HG03175 (cell line): ENCODE measurements around the gene GNB5.
"Not testable (repeated sequence)": the region's sequence is repeated elsewhere in the genome, so short reads cannot be mapped to it uniquely, and the experiment has no call there.

Source experiments
- ATAC-seq: cut with Tn5 transposase; IDR thresholded peaks from one replicate; pipeline ENCODE4 v1.9.1; 2021; ENCODE audit warnings: mild to moderate bottlenecking, moderate library complexity; ENCODE audit not compliant: unreplicated experiment

Gene GNB5

DNA sequence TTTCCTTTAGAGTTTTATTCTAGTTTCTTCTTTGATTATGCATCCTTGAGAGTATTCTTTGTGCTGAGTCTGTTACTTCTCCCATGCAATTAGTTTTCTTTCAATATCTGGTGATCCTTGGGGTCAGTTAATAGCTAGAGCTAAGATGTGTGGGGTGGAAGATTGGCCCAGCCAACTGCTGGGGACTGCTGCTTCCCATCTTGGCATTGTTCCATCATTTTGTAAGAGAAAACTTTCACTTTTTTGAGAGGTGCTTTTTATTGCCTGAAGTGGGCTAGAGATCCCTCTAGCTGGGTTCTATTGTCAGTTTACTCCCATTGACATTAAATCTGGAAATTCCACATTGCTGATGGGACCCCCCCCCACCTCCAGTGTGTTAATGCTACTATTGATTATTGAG lies 94.0 kb downstream of the GNB5 start:
- no peak for ATAC-seq

DNA sequence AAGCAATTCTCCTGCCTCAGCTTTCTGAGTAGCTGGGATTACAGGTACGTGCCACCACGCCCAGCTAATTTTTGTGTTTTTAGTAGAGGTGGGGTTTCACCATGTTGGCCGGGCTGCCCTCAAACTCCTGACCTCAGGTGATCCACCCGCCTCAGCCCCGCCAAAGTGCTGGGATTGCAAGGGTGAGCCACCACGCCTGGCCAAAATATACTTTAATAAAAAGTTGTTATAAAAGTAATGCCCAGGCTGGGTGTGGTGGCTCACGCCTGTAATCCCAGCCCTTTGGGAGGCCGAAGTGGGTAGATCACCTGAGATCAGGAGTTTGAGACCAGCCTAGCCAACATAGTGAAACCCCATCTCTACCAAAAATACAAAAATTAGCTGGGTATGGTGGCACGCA lies 94.7 kb downstream of the GNB5 start:
- ATAC-seq, result not testable (repeated sequence)

DNA sequence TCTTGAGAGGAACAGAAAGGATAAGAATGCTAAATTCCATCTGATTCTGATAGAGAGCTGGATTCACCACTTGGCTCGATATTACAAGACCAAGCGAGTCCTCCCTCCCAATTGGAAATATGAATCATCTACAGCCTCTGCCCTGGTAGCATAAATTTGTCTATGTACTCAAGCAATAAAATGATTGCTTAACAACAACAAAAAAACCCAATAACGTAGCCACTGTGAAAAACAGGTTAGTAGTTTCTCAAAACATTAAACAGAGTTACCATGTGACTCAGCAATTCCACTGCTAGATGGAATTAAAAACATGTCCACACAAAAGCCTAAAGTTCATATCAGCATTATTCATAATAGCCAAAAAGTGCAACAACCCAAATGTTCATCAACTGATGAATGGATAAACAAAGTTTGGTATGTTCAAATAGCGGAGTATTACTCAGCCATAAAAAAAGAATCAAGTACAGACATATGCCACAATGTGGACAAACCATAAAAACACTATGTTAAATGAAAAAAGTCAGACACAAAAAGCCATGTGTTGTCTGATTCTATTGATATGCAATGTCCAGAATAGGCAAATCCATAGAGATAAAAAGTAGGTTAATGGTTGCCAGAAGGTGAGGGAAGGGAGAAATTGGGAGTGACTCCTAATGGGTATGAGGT lies 95.5 kb downstream of the GNB5 start:
- ATAC-seq, result no peak

DNA sequence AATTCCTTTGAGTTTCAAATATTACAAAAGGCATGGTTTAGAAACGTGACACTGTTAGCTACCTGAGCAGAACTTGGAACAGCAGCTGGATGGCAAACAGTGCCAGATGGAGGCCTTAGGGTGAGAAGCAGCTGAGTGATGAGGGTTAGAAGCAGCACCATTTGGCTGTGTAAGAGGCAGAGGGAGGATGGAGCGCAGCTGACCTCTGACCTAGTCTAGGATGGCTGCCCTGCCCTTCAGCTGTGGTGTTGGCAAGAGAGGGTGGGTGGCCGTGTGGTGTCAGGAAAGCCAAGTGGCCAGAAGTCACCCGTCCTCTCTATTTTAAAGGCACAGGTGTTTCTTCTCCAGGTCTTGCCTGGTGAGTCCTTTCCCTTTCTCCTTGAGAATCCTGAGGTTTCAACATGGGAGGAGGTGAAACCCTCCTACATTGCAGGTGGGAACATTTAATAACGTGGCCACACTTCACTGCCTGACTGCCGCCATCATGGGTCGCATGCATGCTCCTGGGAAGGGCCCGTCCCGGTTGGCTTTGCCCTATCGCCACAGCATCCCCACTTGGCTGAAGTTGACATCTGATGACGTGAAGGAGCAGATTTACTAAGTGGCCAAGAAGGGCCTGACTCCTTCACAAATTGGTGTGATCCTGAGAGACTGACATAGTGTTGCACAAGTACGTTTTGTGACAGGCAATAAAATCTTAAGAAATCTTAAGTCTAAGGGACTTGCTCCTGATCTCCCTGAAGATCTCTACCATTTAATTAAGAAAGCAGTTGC lies 96.2 kb downstream of the GNB5 start:
- ATAC-seq, result no peak

DNA sequence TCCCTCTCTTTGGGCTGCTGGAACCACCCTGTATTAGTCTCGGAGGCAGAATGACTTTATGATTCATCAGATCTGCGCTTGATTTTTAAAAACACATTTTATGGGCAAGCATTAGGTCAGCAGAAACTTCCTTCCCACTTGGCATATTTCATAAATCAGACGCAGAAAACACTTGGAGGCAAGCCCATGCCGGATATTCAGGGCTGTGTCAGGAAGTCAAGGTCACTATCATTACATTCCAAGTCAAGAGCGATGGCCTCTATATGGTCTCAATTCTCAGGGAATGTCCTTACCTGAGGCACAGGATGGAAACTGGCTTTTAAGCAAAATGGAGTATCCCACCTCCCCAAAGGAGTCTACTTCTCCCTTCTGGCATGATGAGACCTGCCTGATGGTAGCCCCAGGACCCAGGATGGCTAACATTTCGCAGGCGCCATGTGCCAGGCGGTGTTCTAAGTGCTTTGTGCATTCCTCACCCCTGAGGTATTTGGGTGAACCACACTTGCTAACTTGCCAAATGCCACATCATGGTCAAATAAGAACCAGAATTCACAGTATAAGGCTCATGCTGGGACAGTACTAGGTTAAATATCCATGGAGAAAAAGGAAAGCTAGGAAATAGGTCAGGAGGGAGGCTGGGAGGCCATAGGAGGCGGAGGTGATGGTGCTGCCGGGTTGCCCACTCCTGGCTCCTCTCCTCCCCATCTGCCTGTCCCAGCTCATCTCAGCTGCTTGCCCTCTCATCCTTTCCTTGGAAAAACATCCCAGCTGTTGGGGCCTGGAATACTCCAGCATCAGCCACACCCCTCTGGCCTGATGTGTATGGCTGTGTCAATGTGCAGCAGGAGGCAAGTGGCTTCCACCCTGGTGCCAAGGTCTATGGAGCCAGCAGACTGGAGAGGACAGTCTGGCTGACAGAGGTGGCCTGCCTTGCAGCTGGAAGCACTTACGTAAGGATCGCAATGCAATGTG lies 97.4 kb downstream of the GNB5 start:
- no peak for ATAC-seq

DNA sequence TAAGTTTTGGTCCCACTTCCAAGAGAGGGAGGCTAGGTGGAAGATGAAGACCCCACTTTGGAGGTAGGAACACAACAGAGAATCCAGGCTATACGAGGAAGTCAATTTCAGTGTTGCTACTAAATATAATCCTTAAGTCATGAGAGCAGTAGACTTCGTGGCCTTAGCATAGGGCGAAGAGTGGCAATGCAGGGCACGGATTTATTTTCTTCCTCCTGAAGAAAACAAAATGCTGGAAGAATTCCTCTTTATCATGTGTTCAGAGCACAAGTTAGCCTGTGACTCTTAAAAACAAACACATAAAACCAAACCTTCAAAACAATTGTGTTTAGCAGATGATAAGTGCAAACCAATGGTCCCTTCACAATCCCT lies 98.0 kb downstream of the GNB5 start:
- ATAC-seq, result no peak

DNA sequence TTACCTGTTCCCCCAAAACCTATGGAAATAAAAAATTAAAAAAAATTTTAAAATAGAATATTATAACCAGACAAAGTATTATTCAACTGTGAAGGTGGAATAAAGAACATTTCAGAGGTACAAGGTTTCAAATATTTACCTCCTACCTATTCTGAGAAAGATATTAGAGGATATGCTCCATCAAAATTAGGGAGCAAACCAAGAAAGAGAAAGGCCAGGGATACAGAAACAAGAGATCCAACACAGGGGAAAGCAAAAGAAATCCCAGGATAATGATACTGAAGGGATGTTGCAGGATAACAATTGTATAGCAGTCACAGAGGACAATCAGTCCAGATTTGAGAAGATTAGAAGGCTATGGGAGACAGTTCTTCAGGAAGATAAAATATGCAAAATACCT lies 101.0 kb downstream of the GNB5 start:
- ATAC-seq, result no peak

DNA sequence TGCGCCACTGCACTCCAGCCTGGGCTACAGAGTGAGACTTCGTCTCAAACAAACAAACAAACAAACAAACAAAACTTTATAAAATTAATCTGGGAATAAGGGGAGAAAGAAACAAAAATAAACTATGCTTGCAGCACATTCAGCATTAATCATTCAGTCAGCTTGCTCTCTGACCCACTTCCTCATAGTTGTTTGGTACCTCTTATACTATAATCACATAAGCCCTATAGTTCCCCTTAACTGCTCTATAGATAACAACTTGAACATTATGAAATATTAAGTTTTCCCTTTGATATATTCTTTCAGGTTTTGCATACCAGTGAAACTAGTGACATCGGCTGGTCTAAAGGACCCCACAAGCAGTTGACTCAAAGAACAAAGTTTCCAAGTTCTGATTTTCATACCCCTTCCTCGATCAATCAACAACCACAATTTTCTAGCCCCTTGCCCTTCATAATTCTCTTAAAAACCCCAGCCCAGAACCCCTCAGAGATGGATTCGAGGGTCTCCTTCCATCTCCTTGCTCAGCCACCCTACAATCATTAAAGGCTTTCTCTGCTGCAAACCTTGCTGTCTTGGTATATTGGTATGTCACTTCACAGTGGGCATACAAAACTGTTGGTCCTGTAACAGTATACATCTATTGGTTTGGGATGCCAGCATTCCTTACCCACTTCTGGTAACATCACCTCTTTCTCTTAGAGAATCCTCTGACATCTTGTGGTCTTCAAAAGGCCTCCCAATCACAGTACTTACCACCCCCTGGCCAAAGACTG lies 105.0 kb downstream of the GNB5 start:
- ATAC-seq, result no peak

DNA sequence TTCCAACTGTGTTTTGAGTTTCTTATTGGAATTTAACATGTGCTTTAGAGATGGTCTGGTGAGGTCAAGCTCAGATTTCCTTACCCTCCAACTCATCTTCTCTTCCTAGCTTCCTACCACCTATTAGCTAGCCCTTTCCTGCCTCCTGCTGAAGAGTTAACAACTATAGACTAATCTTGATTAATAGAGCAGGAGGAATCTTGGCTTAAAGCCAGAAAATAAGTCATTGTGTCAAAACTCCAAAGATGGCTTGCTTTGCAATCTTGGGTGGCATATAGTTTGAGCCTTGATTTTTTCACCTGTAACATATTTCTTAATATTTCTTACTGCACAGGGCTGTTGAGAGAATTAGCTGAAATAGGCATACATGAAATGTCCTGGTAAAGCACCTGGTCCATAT lies 105.9 kb downstream of the GNB5 start:
- ATAC-seq, result no peak

DNA sequence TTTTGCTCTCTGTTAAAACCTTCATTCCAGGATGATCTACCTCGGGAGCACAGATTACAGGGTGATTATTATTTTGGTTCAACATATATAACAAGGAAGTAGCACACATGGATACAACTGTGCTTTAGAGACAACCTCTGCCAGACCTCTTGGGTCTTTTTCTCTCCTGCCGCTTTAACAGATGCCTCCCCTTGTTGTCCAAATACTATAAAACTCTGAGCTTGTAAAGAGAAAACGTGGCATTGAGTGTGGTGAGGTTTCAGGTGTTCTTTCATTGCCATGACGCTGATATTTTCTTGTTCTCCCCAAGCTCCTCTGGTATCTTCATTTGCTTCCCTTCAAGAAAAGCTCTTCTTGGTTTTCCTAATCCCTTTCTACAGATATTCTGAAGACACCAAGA lies 107.6 kb downstream of the GNB5 start:
- no peak for ATAC-seq

DNA sequence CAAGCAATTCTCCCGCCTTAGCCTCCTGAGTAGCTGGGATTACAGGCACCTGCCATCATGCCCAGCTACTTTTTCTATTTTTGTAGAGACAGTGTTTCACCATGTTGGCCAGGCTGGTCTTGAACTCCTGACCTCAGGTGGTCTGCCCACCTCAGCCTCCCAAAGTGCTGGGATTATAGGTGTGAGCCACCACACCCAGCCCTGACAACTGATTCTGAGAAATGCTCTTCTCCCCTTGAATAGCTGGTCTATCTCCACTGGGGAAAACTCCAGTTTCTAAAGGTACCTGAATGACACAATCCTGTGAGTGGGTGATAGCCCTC lies 108.2 kb downstream of the GNB5 start:
- ATAC-seq, result not testable (repeated sequence)

DNA sequence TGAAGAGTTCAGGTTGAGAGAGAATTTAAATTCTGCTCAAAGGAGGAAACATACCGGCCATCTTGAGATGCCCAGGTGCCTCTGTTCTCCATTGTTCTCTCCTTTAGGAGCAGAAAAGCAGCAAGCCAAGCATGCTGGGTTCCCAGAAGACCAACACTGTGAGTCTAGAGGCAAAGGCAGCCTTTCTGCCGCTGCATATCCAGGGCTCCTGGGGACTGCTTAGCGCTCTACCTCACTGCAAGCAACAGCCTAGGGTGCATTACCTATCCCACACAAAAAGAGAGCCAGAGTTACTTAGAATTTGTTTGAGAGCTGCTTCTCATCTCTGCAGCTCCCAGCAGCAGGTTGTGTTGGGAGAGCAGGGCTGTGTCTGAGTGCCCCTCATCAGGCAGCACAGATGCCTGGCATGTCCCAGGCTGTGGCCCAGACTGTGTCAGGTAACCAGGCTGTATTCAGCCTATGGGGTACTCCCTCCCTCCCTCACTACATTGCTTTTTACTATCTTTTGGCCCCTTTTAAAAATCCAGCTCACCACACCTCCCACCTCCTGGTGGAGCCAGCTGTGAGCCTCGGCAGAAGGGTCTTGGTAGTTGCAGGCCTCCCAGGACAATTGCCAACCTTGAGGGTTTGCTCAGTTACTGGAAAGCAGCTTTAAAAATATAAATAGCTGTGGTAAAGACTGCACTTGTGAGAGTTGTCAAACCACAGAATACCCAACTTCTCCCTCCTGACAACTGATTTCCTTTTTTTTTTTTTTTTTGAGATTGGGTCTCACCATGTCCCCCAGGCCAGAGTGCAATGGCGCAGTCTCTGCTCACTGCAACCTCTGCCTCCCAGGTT lies 108.8 kb downstream of the GNB5 start:
- peak; percentile 73 for ATAC-seq

DNA sequence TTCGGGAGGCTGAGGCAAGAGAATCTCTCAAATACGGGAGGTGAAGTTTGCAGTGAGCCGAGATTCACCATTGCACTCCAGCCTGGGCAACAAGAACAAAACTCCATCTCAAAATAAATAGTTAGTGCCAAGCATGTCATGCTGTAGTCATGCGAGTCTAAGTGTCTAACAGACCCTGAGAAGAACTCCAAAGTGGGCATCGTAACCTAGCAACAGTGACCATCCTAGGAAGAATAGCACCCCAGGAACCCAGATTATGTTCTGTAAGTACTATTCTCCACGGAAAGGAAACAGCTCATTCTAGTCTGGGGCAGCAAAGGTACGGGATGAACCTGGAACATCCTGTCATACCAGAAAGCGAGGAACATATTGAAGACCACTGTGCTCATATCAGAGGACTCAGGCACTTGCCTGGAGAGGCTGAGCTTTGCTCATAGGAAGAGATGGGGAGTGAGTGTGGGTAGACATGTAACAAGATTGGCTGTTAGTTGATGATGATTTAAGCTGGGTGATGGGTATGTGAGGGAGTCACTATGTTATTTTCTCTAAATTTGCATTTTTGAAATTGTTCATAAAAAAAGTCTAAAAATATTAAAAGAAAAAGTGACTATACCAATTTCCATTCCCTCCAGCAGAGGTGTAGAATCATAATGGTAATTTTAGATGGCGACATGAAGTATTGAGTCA lies 110.3 kb downstream of the GNB5 start:
- no peak for ATAC-seq

DNA sequence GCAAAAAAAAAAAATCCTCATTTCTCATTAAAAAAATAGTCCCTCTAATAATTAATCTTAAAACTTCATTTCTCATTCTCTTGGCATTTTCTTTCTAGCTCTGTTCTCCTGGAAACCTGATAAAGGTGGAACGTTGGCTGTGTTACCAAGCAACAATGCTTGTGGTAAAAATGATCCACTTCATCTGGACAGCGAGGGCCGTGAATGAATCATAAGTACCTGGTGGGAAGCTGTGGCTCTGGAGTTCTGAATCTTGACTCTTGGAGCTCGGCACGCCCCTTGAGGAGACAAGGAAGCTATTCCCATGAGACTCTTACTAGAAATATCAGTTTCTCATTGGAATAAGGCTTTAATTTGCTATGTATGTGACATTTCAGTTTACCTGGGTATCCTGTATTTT lies 111.2 kb downstream of the GNB5 start:
- ATAC-seq, result no peak

DNA sequence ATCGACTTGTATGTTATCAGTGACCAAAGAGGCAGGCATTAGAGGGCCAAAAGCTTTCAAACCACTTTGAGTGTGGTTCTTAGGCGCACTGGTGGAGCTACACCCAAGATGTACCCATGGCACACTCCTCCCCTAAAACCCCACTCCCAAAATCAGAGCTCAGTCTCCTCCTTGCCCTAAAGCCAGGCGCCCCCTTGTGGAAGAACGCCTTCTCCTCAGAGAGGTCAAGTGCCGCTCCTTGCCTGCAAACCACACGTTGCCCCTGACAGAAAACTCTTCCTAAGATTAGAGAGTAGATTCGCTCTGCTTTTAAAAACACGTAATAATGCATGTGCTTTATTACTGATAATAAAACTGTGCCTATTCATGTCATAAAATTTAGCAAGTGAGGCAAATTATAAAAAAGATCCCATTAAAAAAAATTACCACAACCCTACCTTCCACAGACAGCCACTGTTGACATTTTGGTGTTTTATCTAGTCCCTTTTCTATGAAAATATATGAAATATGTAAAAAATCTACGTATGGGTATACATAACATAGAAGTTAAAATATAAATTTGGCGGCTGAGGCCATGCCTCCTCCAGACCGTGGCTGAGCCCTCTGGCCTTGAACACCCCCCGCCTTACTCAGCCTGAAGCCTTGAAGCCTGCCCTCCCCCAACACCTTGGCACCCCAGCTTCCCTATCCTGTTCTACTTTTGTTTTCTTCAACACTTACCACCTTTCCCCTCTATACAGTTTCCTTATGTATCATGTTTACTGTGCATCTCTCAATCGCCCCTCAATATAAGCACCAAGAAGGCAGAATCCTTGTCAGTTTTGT lies 112.1 kb downstream of the GNB5 start:
- ATAC-seq, result no peak

DNA sequence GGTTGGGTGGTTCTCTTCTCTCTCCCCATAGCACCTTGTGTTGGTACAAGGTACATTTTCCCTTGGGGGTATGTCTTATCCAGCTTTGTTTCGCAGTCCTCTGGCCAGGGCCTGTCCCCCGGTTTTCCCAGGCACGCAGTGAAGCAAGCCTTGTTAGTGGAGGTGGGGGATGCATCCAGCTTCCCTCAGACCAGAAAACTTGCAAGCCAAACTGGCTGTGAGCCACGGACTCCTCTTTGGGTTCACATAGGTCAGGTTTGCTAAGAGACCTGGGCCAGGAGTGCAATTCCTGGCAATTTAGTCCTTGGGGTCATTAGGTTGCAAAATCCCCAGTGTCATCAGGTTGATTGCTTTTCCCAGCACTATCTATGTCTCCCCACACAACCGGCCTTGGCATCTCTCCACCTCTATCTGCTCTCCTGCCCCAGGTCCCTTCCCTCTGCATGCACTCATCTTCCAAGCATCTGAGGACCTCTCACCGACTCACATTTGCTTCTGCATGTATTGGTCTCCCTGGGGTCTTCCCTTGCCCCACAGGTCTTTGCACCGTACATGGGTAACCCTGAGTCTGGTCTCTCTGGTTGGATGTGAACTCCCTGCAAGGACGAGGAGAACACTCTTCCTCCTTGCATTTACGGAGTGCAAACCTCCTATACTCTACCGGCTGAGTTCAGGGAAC lies 112.9 kb downstream of the GNB5 start:
- no peak for ATAC-seq

DNA sequence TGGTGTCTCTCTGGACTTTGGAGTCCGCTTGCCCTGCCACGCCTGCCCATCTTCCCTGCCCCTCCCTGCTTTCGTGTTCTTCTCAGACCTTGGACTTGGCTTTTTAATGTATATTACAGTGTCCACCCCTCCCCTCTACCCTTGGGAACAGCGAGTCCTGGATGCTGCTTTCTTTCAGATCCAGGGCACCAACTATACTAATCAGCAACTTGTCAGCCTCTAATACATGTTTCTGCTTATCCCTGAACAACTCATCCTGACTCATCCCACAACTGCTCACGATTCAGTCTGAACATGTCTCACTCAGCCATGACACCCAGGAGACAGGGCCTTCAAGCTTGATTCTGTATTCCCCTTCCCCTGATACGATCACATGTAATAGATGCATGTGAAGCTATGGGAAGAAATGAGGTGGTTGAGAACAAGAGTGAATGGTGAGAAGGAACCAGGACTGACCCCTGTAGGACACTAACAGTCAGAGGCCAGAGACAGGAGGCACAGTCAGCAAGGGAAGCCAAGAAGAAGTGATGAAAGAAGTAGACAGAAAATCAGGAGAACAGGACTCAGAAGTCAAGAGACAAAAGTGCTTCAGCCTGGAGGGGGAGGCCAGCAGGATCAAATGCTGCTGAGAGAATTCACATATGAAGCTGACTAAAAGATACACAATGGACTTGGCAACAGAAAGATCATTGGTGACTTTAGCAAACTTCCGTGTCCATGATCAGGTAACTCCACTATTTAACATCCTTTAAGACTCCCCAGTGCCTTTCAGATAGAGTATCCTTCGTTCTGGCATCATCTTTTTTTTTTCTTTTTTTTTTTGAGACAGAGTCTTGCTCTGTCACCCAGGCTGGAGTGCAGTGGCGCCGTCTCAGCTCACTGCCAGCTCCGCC lies 114.1 kb downstream of the GNB5 start:
- ATAC-seq, result no peak
